Neural progenitor cell (in vitro differentiated cells): ENCODE data around the gene KRT20.

Experiments
- CTCF ChIP-seq: fragments of 200-600 bp; sonication (generic); IDR thresholded peaks from 2 replicates; pipeline ENCODE4 v1.5.1; 2017; ENCODE audit warnings: antibody characterized with exemption, mild to moderate bottlenecking
- EZH2 ChIP-seq: fragments of 200-600 bp; sonication (generic); IDR thresholded peaks from 2 replicates; pipeline ENCODE4 v1.6.1; 2017; ENCODE audit warnings: antibody characterized with exemption, mild to moderate bottlenecking, moderate library complexity
- EZH2phosphoT487 ChIP-seq: fragments of 200-600 bp; sonication (generic); IDR thresholded peaks from 2 replicates; pipeline ENCODE4 v1.6.1; 2017; ENCODE audit warnings: antibody characterized with exemption

- TF ChIP-seq EZH2 (no peak), CTCF (no peak), EZH2phosphoT487 (no peak)
Observed at GRCh38 chr17:40873801-40874200, 11.2 kb downstream of the KRT20 start.
